HEK293T (cell line): ENCODE results near the gene HSPA2.
"Not testable (repeated sequence)": the region's sequence is repeated elsewhere in the genome, so short reads cannot be mapped to it uniquely, and the experiment has no call there.

Source experiments
- CTCF ChIA-PET: fragments of 350-600 bp; formaldehyde crosslinking; extraction: SDS; loops from one replicate; lab custom pipeline; 2021; ENCODE audit warnings: antibody characterized with exemption, inconsistent platforms; lab: Yijun Ruan, JAX
- POLR2A ChIA-PET: fragments of 350-600 bp; formaldehyde crosslinking; extraction: SDS; loops from one replicate; lab custom pipeline; 2020; ENCODE audit warnings: antibody characterized with exemption, inconsistent platforms; lab: Yijun Ruan, JAX
- DNase-seq: peaks from one replicate; pipeline ENCODE4 v3.0.0; 2012; ENCODE audit warnings: mixed read lengths; ENCODE audit errors: extremely low spot score
- ARNT ChIP-seq: fragments of 450-650 bp; IDR thresholded peaks from 2 replicates; pipeline ENCODE4 v1.6.1; 2017; ENCODE audit warnings: mild to moderate bottlenecking
- BHLHE40 ChIP-seq: fragments of 450-650 bp; IDR thresholded peaks from 2 replicates; pipeline ENCODE4 v1.6.1; 2016; ENCODE audit warnings: mild to moderate bottlenecking, moderate library complexity, borderline replicate concordance
- CTBP1 ChIP-seq: fragments of 450-650 bp; IDR thresholded peaks from 2 replicates; pipeline ENCODE4 v1.6.1; 2016; ENCODE audit warnings: borderline replicate concordance
- ELF4 ChIP-seq: fragments of 450-650 bp; IDR thresholded peaks from 2 replicates; pipeline ENCODE4 v1.6.1; 2017; ENCODE audit warnings: antibody characterized with exemption
- FOXA1 ChIP-seq: fragments of 450-650 bp; IDR thresholded peaks from 2 replicates; pipeline ENCODE4 v1.6.1; 2016; ENCODE audit warnings: mild to moderate bottlenecking
- FOXK2 ChIP-seq: fragments of 450-650 bp; IDR thresholded peaks from 2 replicates; pipeline ENCODE4 v1.6.1; 2016; ENCODE audit warnings: mild to moderate bottlenecking
- FOXM1 ChIP-seq: fragments of 450-650 bp; IDR thresholded peaks from 2 replicates; pipeline ENCODE4 v1.6.1; 2017; ENCODE audit warnings: mild to moderate bottlenecking, borderline replicate concordance
- HDGF ChIP-seq: fragments of 450-650 bp; IDR thresholded peaks from 2 replicates; pipeline ENCODE4 v1.6.1; 2017; ENCODE audit warnings: antibody characterized with exemption, borderline replicate concordance
- L3MBTL2 ChIP-seq: fragments of 450-650 bp; conservative IDR thresholded peaks from 2 replicates; pipeline ENCODE4 v1.6.1; 2016; ENCODE audit warnings: mild to moderate bottlenecking
- LEF1 ChIP-seq: fragments of 450-650 bp; IDR thresholded peaks from 2 replicates; pipeline ENCODE4 v1.6.1; 2017; ENCODE audit warnings: mild to moderate bottlenecking, borderline replicate concordance
- NFRKB ChIP-seq: fragments of 450-650 bp; IDR thresholded peaks from 2 replicates; pipeline ENCODE4 v1.6.1; 2016; ENCODE audit warnings: mild to moderate bottlenecking, moderate library complexity
- PKNOX1 ChIP-seq: fragments of 450-650 bp; IDR thresholded peaks from 2 replicates; pipeline ENCODE4 v1.6.1; 2016
- SP1 ChIP-seq: fragments of 450-650 bp; IDR thresholded peaks from 2 replicates; pipeline ENCODE4 v1.6.1; 2017
- SUZ12 ChIP-seq: fragments of 450-650 bp; IDR thresholded peaks from 2 replicates; pipeline ENCODE4 v1.6.1; 2016; ENCODE audit warnings: mild to moderate bottlenecking
- TARDBP ChIP-seq: fragments of 450-650 bp; IDR thresholded peaks from 2 replicates; pipeline ENCODE4 v1.6.1; 2016
- ZNF384 ChIP-seq: fragments of 450-650 bp; IDR thresholded peaks from 2 replicates; pipeline ENCODE4 v1.6.1; 2016

The HSPA2 gene

DNA sequence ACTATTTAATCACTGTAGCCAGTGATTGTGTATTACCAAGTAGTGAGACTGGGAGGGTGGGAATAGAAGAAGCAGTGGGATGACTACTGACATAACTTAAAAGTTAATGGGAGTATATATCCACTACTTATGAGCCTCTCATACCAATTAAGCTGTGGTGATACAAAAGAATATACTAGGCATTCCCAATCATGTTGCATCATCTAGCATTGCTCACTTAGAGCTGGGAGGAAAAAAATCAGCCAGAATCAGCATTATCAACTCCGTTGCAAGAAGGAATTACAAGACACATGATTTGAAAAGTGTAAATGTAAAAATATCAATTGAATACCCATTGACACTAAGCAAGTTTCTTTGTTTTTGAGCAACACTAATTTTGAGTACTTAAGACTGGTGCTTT, 8.5 kb downstream of the HSPA2 start:
- TF ChIP-seq ARNT, result no peak
- TF ChIP-seq NFRKB, result no peak
- no peak for TF ChIP-seq SUZ12
- TF ChIP-seq HDGF, result no peak
- TF ChIP-seq BHLHE40, result no peak
- TF ChIP-seq SP1, result no peak
- ChIA-PET POLR2A (no interaction called here), CTCF (no interaction called here)
- DNase-seq, result no peak

DNA sequence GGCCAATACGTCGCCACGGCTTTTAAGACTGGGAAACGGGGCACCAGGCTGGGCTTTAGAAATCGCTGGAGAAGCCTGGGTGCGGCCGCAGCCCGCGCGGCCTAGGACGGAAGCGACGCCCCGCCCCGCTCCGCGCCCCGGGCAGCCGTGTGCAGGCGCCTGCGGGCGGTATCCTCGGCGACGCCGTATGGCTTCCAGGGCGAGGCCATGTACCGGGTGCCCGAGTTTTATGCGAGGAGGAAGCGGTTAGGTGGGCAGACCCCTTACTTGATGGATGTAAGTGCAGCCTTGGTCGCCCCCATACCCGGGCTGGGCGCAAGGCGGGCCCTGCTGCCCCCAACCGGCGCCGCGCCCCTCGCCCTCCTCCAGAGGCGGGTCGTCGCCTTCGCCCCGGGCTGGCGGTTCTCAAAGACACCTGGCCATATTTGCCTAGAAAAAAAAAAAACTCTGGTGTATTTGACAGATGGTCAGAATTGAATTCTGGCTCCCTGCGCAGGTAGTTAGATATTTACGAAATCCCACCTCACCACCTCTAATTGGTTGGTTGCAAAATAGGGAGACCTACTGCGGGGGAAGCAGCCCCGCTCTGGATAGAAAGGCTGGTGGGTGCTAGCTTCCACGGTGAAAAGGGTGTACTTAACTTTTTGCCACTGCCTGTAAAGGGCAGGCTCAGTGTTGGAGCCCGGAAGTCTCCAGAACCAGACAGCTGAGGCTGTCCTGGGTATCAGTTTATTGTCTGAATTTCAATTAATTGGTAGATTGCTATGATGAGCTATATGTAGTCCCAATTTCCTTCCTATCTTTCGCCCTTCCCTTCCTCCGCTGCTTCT, 9.5 kb downstream of the HSPA2 start, which contains the start of gene PPP1R36:
Gene PPP1R36, plus strand, starts transcription at position 171 of the 830 bp plus-strand sequence. Its CDS starts 37 bp downstream, at position 208.
- no peak for TF ChIP-seq NFRKB
- no peak for TF ChIP-seq ELF4
- no peak for TF ChIP-seq FOXA1
- TF ChIP-seq LEF1, result no peak
- no peak for TF ChIP-seq BHLHE40
- TF ChIP-seq FOXM1, result no peak
- no peak for TF ChIP-seq L3MBTL2
- TF ChIP-seq CTBP1, result no peak
- no peak for TF ChIP-seq HDGF
- no peak for TF ChIP-seq PKNOX1
- no peak for TF ChIP-seq SP1
- TF ChIP-seq SUZ12, result no peak
- ChIA-PET CTCF (no interaction called here), POLR2A (interaction anchor here (1.2 to 1.6 kb wide), 2 partner anchors 10 to 212 kb away, joined by 3 to 8 read pairs; partner anchors contain the start of gene HSPA2)
- DNase-seq, result no peak

DNA sequence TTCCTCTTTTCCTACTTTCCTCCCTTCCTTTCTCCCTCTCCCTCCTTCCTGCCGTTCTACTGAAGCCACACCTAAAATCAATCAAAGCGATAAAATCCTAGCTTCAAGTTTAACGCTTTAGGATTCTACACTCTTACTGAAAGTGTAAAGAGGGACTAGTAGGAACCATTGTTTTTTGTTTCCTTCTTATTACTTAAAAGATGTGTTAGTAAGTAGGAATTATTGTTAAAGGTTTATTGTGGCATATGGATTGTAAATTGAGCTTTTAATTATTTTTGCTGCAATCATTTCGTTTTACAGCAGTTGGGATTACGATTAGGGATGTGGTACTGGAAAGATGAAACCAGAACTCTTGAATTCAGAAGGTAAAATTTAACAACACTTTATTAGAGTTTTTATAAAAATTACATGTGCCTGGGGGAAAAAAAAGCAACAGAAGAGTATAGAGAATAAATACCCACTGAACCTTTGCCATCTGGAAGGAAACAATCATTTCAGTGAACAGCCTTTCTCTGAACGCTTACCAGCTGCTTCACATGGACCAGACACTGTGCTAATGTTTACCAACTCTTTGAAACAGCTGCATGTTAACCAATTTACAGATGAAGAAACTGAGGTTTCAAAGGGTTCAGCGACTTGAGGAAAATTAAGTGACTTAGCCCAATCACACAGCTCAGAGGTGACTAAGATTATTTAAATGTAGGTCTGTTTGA, 10.2 kb downstream of the HSPA2 start:
- TF ChIP-seq HDGF (no peak), PKNOX1 (no peak), L3MBTL2 (no peak), SP1 (no peak), LEF1 (no peak), FOXA1 (no peak), CTBP1 (no peak), NFRKB (no peak), ARNT (no peak), BHLHE40 (no peak), FOXK2 (no peak), FOXM1 (no peak), ELF4 (no peak), TARDBP (no peak), SUZ12 (no peak)
- no peak for DNase-seq
- ChIA-PET POLR2A (interaction anchor here (1.2 to 1.6 kb wide), 2 partner anchors 11 to 213 kb away, joined by 3 to 8 read pairs; partner anchors contain the start of gene HSPA2), CTCF (no interaction called here)

- DNase-seq, result no peak
- no peak for TF ChIP-seq ARNT
- ChIA-PET POLR2A (interaction anchor here (0.6 to 0.8 kb wide), 2 partner anchors 14 to 18 kb away, joined by 3 to 4 read pairs; partner anchors contain the start of gene HSPA2), CTCF (interaction anchor here (0.5 kb wide), 1 partner anchor 75 kb away, joined by 3 read pairs; no protein-coding TSS in a partner anchor)
These were observed 14.0 kb downstream of the HSPA2 start for GRCh38 chr14:64554556-64554955.

GRCh38 chr14:64556526-64556925, 16.0 kb downstream of the HSPA2 start:
- TF ChIP-seq CTBP1, result no peak
- TF ChIP-seq L3MBTL2, result no peak
- no peak for TF ChIP-seq PKNOX1
- no peak for TF ChIP-seq HDGF
- TF ChIP-seq TARDBP, result no peak
- no peak for TF ChIP-seq LEF1
- no peak for TF ChIP-seq NFRKB
- TF ChIP-seq SP1, result no peak
- TF ChIP-seq FOXA1, result no peak
- no peak for TF ChIP-seq FOXK2
- TF ChIP-seq ZNF384, result no peak
- no peak for TF ChIP-seq ARNT
- no peak for TF ChIP-seq SUZ12
- no peak for TF ChIP-seq BHLHE40
- TF ChIP-seq ELF4, result no peak
- DNase-seq, result no peak
- ChIA-PET CTCF (no interaction called here), POLR2A (no interaction called here)

DNA sequence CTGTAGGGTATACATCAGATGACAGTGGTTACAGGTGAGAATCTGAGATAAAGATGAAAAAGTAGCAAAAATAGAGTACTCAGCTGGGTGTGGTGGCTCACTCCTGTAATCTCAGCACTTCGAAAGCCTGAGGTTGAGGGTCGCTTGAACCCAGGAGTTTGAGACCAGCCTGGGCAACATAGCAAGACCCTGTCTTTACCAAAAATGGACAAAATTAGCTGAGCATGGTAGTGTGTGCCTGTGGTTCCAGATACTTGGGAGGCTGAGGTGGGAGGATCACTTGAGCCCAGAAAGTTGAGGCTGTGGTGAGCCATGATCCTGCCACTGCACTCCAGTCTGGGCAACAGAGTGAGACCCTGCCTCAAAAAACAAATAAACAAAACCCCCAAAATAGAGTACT, 17.7 kb downstream of the HSPA2 start:
- POLR2A ChIA-PET, DNase-seq, CTCF ChIA-PET: not testable (repeated sequence)
